K562 (cell line): ENCODE data around the gene MYL5. TPM values are rescaled to one million over a fixed set of nuclear protein-coding genes. Genes with fewer than 3 reads are reported as not detected.

Experiments used
- BCOR ChIP-seq: fragments of 450-650 bp; IDR thresholded peaks from 2 replicates; pipeline ENCODE4 v1.6.1; 2016
- CXXC5 ChIP-seq: fragments of 250-450 bp; sonication (Bioruptor Pico); IDR thresholded peaks from 2 replicates; pipeline ENCODE4 v1.8.0; 2022; ENCODE audit warnings: inconsistent platforms, mild to moderate bottlenecking, moderate library complexity
- FOXA1 ChIP-seq: fragments of 450-650 bp; IDR thresholded peaks from 2 replicates; pipeline ENCODE4 v1.6.1; 2016; ENCODE audit warnings: mild to moderate bottlenecking, borderline replicate concordance
- FOXJ2 ChIP-seq: fragments of 200-800 bp; sonication (Bioruptor generic); IDR thresholded peaks from 2 replicates; pipeline ENCODE4 v1.6.1; 2016; ENCODE audit warnings: missing genetic modification characterization, missing compliant biosample characterization
- FOXK2 ChIP-seq, 2 experiments: fragments of 450-650 bp; IDR thresholded peaks in 1 of 2; conservative IDR thresholded peaks in 1 of 2; 2 replicates each; pipeline ENCODE4 v1.6.1; 2016; ENCODE audit warnings: low read depth in 2 of 2, mild to moderate bottlenecking in 1 of 2
- GATA2 ChIP-seq: sonication (generic); formaldehyde crosslinking; IDR thresholded peaks from 2 replicates; pipeline ENCODE4 v1.4.0; 2020; ENCODE audit warnings: mild to moderate bottlenecking, missing genetic modification reagents
- IRF2 ChIP-seq: sonication (generic); formaldehyde crosslinking; IDR thresholded peaks from 2 replicates; pipeline ENCODE4 v1.8.1; 2022; ENCODE audit warnings: mild to moderate bottlenecking, missing genetic modification reagents
- KAT8 ChIP-seq: fragments of 450-650 bp; IDR thresholded peaks from 2 replicates; pipeline ENCODE4 v1.6.1; 2016; ENCODE audit warnings: low read depth, mild to moderate bottlenecking
- MBD2 ChIP-seq: sonication (generic); IDR thresholded peaks from 2 replicates; pipeline ENCODE4 v1.6.1; 2016; ENCODE audit warnings: low read depth, borderline replicate concordance
- NCOA1 ChIP-seq: fragments of 450-650 bp; IDR thresholded peaks from 2 replicates; pipeline ENCODE4 v1.6.1; 2016; ENCODE audit warnings: low read depth
- NFE2 ChIP-seq: IDR thresholded peaks from 2 replicates; pipeline ENCODE4 v1.6.1; 2014; ENCODE audit warnings: antibody characterized with exemption, low read depth
- NFRKB ChIP-seq: fragments of 450-650 bp; IDR thresholded peaks from 2 replicates; pipeline ENCODE4 v1.6.1; 2016; ENCODE audit warnings: low read depth
- POU5F1 ChIP-seq: fragments of 150-350 bp; IDR thresholded peaks from 2 replicates; pipeline ENCODE4 v1.6.1; 2014; ENCODE audit warnings: borderline replicate concordance, low read length, low read depth, mild to moderate bottlenecking; ENCODE audit not compliant: partially characterized antibody
- PYGO2 ChIP-seq: fragments of 450-650 bp; IDR thresholded peaks from 2 replicates; pipeline ENCODE4 v1.6.1; 2016; ENCODE audit warnings: mild to moderate bottlenecking, missing genetic modification characterization, moderate library complexity, missing compliant biosample characterization
- SFPQ ChIP-seq: fragments of 200-400 bp; formaldehyde crosslinking; IDR thresholded peaks from 2 replicates; pipeline ENCODE4 v1.6.1; 2017; ENCODE audit warnings: mild to moderate bottlenecking, low read depth, low read length, moderate library complexity
- SIN3A ChIP-seq, 2 experiments: fragments of 150-350 bp in 1 of 2; IDR thresholded peaks; 2 replicates each; pipeline ENCODE4 v1.6.1; 2011 to 2016; ENCODE audit warnings: borderline replicate concordance in 2 of 2, low read depth in 2 of 2, low read length in 2 of 2, mild to moderate bottlenecking in 2 of 2, moderate library complexity in 2 of 2; ENCODE audit not compliant: control insufficient read depth in 1 of 2
- SREBF2 ChIP-seq: sonication (generic); formaldehyde crosslinking; IDR thresholded peaks from 2 replicates; pipeline ENCODE4 v1.4.0; 2020; ENCODE audit warnings: mild to moderate bottlenecking, missing genetic modification reagents
- THRAP3 ChIP-seq: fragments of 450-650 bp; IDR thresholded peaks from 2 replicates; pipeline ENCODE4 v1.6.1; 2016; ENCODE audit warnings: mild to moderate bottlenecking, inconsistent platforms, borderline replicate concordance
- ZEB2 ChIP-seq: fragments of 450-650 bp; IDR thresholded peaks from 2 replicates; pipeline ENCODE4 v1.6.1; 2016
- ZNF347 ChIP-seq: fragments of 450-650 bp; formaldehyde crosslinking; IDR thresholded peaks from 2 replicates; pipeline ENCODE4 v1.4.0; 2020; ENCODE audit warnings: low read depth, mild to moderate bottlenecking, moderate library complexity
- ZNF436 ChIP-seq: fragments of 250-450, 450-650 bp; sonication (Bioruptor Pico); formaldehyde crosslinking; IDR thresholded peaks from 2 replicates; pipeline ENCODE4 v1.7.0; 2020; ENCODE audit warnings: mild to moderate bottlenecking
- polyA plus RNA-seq, 8 experiments: library from polyadenylated mRNA; depleted of rRNA in 4 of 8; stranded (reverse) in 5 of 8; unstranded in 3 of 8; fragments of >200 nt; fragmentation: Nextera tagmentation in 2 of 8; fragmentation: Illumina TruSeq in 1 of 8; extraction: Ambion mirVana in 2 of 8; extraction: Trizol in 1 of 8; gene quantifications; 2 replicates each; pipeline versions ENCODE4 v1.2.1 to v1.2.3, GENCODE V29; 2011 to 2014; ENCODE audit warnings: inconsistent platforms in 1 of 8, missing spikeins in 1 of 8
- total RNA-seq, 7 experiments: library from RNA; depleted of rRNA in 6 of 7; stranded (reverse); fragments of >200 nt in 6 of 7; fragmentation: Illumina TruSeq in 2 of 7; extraction: Trizol in 2 of 7; gene quantifications; 2 replicates each; pipeline versions ENCODE4 v1.2.1 to v1.2.3, GENCODE V29; 2011 to 2021; ENCODE audit warnings: low replicate concordance in 1 of 7
- TF ChIP-seq, protein P1 (sequence below): fragments of 150-350 bp; IDR thresholded peaks from 2 replicates; pipeline ENCODE4 v1.6.1; 2014; ENCODE audit warnings: low read depth, mild to moderate bottlenecking, low read length, borderline replicate concordance

MYL5 gene
- total and polyA plus RNA-seq, 9 of the 15 experiments (the other 6 are each of a cell fraction or from before 2014, with no cell fraction given): 1.4 to 10.0 (median 4.1) TPM

DNA sequence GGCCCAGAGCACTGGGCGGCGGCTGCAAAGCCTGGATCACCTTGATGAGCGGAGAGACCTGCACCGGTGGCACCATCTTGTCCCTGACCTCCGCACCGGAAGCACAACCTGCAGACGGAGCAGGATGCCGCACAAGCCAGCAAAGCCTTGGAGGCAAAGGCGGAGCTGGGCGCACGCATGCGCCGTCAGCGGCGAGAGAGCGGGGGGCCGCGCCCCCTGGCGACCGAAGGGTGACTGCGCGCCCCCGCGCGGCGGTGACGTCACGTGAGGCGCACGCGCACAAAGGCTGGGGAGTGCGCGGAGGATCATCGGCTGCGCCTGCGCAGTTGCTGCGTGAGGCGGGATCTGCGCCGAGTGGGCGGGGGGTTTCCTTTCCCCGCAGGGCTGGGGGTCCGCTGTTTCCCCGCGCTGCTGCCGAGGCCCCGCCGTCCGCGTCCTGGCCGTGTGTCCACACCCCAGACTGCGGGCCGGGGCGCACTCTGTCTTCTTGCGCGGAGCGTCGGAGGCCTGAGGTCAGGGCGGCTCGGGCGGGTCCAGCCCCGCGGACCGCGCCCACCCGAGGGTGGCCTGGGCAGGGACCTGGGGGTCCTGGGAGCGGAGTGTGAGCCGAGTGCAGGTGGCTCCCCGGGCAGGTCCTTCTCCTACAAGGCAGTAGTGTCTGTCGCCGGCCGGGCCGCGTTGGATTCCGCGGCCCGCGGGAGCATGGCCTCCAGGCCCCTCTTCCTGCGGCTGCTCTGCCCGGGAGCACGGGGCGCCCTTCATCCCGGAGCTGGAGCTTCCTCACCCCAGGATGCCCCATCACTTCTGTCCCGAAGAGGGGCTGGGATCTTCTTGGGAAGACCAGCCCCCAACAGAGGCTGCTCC lies at the start of gene MYL5, which contains the start of gene ATP5ME (continued):
- TF ChIP-seq, protein P1, sequence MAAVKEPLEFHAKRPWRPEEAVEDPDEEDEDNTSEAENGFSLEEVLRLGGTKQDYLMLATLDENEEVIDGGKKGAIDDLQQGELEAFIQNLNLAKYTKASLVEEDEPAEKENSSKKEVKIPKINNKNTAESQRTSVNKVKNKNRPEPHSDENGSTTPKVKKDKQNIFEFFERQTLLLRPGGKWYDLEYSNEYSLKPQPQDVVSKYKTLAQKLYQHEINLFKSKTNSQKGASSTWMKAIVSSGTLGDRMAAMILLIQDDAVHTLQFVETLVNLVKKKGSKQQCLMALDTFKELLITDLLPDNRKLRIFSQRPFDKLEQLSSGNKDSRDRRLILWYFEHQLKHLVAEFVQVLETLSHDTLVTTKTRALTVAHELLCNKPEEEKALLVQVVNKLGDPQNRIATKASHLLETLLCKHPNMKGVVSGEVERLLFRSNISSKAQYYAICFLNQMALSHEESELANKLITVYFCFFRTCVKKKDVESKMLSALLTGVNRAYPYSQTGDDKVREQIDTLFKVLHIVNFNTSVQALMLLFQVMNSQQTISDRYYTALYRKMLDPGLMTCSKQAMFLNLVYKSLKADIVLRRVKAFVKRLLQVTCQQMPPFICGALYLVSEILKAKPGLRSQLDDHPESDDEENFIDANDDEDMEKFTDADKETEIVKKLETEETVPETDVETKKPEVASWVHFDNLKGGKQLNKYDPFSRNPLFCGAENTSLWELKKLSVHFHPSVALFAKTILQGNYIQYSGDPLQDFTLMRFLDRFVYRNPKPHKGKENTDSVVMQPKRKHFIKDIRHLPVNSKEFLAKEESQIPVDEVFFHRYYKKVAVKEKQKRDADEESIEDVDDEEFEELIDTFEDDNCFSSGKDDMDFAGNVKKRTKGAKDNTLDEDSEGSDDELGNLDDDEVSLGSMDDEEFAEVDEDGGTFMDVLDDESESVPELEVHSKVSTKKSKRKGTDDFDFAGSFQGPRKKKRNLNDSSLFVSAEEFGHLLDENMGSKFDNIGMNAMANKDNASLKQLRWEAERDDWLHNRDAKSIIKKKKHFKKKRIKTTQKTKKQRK: no peak
- TF ChIP-seq MBD2 (0 out of 2 replicates have a peak, but pooled peaks have one; percentile 48), KAT8 (no peak), FOXJ2 (no peak), IRF2 (CRISPR knock-in tag) (no peak), CXXC5 (peak; percentile 89), FOXA1 (no peak), ZEB2 (no peak), SREBF2 (CRISPR knock-in tag) (no peak), ZNF347 (CRISPR knock-in tag) (no peak), FOXK2 (conservative IDR thresholded peaks at IDR 0.05 in 1 of 2, IDR thresholded peaks at IDR 0.05 in 1 of 2; ENCODE audit: low read depth in 2 of 2) (peak; percentile 44 to 65; a peak in 1 of 4 replicates), NFRKB (no peak), SFPQ (no peak), PYGO2 (tag) (no peak), ZNF436 (CRISPR knock-in tag) (no peak), GATA2 (CRISPR knock-in tag) (no peak), THRAP3 (no peak), BCOR (no peak), NFE2 (peak; percentile 42; the same call in 1 of the 2 replicates), POU5F1 (no peak), SIN3A (IDR thresholded peaks at IDR 0.05; ENCODE audit: borderline replicate concordance in 2 of 2, control insufficient read depth in 1 of 2, low read depth in 2 of 2, low read length in 2 of 2) (peak in 1 of 2 experiments; percentile 85; a peak in 3 of 4 replicates), NCOA1 (no peak)
